HG03439 (cell line): Measurements from ENCODE around the gene STK32B.

Experiments used
- ATAC-seq: cut with Tn5 transposase; IDR thresholded peaks from one replicate; pipeline ENCODE4 v1.9.1; 2021; ENCODE audit warnings: mild to moderate bottlenecking, moderate library complexity; ENCODE audit not compliant: unreplicated experiment

Gene STK32B

DNA sequence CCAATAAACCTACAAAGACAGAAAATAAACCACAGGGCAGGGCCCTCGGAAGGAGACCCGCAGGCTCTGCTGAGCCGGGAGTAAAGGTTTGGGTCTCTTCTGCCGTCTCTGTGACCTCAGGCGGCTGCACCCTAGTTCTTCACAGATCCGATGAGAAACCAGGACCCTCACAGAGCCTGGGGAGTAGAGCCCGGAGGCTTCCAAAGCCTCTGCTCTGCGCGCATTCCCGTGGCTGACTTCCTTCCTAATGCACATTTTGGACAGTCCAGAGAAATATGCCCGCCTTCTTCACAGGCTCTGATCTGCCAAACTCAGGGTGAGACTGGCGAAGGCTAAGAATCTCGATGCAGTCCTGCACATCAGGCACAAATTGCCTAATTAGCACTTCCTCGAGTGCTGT, 411.6 kb downstream of the STK32B start:
- no peak for ATAC-seq

DNA sequence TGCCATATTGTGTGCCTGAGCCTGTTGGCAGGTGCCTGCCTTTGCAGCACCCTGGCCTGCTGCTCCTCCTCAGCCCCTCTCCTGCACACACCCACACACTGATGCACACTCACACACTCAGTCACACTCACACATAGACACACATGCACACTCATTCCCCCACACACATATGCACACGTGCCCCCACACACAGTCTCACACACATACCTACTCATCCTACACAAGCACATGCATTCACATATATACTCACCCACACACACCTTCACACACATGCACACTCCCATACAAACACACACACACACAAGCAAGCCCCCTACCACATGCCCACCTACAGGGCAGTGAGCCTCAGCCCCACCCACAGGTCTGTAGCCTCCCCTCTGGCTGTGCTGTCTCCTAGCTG, 412.1 kb downstream of the STK32B start:
- no peak for ATAC-seq

DNA sequence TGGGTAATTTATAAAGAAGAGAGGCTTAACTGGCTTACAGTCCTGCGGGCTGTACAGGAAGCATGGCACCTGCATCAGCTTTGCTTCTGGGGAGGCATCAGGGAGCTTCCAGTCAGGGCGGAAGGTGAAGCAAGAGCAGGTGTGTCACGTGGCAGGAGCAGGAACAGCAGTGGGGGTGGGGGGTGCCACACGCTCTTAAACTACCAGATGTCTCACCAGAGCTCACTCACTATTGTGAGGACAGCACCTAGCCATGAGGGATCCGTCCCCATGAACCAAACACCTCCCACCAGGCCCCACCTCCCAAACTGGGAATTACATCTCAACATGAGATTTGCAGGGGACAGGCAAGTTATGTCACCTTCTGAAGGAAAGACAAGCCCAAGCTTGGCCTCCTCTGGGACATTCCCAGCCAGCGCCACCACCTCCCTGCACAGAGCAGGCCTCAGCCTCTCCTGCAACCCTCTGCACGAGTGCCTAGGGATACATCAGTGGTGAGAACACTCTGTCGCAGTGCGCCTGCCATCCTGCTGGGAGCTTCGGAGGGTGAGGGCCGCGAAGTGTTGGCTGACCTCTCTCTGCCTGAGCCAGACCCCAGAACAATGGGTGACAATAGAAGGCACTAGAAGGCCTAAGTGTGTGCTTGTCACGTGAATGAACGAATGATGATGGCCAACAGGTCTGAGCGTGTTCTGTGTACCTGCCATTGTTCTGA, 412.8 kb downstream of the STK32B start:
- no peak for ATAC-seq

DNA sequence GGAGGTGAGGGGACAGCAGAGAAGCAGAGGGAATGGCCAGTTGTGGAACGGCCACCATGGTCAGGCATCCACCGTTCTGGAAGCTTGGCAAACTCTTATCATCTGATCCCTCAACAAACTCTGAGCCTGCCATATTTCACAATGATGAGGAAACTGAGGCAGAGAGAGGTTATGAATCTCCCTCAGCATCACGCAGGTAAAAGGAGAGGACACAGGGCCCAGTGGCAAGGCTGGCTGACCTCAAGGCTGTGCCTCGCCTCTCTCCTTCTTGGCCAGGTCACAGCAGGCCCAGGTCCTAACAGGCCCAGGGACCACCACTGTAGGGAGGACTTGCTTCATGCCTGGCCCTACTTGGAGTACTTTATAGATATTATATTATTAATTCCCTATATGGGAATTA, 414.2 kb downstream of the STK32B start:
- ATAC-seq: no peak

DNA sequence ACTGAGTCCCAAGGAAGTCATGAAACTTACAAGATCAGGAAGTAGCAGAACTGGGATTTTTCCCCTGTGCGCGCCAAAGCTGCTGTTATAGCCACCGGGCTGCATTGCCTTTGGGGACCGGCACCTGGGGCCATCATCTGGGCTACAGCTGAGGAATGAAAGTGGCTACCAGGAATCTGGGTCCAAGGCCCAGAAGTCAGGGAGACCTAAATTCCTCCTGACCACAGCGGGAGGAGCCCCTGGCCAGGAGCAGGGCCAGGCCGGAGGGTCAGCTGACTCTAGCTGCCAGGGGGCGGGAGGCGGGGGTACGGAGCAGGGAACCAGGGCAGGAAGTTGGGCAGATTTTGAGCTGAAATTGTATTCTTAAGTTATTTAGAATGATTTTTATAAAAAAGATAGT, 414.7 kb downstream of the STK32B start:
- ATAC-seq: no peak

DNA sequence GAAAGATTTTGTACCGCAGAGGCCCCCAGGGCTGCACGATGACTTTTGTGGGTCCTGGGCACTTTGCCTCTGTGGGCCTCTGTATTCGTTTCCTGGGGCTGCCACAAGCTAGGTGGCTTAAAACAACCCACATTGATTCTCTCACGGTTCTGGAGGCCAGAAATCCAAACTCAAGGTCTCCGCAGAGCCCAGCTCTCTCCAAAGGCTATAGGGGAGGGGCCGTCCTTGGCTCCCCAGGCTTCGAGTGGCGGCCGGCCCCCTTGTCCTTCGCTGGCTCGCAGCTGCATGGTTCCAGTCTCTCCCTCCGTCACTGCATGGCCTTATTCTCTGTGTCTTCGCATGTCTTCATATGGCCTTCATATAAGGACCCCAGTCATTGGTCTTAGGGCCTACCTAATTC, 415.8 kb downstream of the STK32B start:
- ATAC-seq: no peak

DNA sequence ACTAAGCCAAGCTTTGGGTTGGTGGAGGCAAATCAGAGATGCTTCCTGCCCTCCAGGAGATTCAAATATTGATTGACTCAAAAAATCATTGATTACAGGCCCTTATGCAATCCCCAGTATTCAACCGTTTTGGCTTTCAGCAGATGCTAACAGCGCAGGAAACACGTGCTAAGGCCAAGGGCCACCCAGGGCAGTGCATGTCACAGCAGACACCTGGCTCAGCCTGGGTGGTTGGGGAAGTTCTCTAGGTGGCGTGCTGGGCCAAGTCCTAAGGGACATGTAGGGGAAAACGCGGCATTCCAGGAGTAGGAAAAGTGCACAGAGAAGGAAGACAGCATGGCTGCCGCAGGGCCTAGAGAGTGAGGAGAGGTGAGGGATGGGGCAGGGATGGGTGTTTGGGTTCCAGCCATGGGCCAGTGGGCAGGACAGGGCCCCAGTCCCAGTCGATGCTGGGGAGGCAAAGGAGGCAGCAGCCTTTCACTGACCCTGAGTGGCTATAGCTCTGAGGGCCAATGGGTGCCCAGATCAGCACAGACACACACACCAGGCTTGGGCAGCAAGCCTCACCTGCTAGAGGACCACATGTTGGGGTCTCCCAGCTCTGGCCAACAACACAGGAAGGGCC, 418.0 kb downstream of the STK32B start:
- ATAC-seq: no peak

DNA sequence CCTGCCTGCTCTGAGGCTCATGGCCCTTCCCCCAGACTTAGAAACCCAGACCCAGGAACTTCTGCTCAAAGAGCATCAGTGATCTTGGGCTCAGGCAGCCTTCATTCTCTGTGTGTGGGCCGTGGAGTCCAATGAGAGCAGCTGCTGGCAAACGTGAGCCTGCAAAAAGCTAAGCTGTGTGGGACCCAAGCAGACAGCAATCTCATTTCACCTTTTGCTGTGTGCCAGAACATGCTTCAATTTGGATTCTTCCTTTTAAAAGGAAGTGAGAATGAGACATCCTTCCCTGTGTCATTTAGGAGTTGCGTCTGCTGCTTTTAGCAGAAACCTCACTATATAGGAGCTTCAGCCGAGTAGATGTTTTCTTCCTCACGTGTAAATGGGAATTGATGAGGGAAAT, 418.6 kb downstream of the STK32B start:
- ATAC-seq: no peak

DNA sequence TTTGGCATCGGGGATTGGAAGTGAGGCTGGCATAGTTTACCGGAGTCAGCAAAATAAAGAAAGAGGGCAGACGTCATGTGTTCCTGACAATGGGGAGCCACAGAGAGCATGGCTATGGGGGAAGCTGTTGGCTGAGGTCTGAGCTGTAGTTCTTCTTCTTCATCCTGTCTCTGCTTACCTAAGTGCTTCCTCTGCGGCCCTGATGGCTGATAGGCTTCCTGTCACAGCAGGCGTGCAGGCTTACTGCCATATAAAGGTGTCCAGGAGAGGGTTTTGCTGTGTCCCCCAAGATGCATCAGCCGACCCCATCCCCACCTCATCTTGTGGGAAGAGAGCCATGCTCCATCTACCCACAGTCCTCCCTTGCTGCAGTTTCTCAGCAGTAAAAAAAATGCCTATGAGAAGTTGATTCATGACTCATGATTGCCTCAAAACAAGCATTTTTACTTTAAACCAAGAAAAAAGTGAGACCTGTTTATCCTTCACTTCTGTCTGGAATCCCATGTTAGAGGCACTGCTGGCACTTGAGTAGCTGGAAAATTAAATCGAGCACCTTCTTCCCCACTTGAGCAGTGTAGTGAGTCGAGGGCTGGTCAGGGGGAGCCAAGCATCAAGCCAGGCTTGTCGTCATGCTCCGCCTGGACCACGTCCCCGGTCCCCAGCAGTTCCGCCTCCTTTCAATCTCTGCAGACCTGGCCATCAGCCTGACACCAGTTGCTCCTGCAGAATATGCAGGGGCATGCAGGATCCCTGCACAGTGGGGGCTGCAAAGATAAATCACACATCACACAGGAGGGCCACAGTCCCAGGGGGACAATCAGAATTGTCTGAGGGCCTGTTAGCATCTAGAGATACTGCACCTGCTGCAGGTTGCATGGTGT, 419.3 kb downstream of the STK32B start:
- ATAC-seq: no peak

DNA sequence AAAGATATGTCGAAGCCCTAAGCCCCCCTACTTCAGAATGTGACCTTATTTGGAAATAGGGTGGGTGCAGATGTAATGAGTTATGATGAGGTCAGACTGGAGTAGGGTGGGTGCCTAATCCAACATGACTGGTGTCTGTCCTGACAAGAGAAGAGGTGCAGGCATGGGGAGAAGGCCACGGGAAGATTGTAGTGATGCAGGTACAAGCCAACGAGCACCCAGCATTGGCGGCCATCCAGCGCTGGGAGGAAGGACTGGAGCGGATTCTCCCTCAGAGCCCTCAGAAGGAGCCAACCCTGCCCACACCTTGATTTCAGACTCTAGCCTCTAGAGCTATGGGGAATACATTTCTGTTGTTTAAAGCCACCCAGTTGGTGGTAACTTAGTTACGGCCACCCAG, 419.9 kb downstream of the STK32B start:
- ATAC-seq: no peak

DNA sequence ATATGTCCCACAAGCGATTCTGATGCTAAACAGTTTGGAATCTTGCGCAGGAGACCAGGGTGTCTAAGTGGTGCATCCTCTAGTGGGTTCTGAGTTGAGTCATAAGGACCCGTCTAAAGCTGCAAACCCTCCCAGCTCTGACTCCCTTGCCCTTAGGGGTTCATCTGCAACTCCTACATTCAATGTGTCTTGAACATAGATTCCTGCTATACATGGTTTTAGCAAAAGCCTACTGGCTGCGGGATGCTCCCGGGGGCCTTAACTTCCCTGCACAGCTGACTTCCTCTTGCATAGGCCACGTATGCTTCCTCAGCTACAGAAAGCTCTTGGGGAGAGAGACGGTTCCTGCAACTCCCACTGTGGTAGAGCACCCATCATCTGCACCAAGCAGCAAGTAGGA, 420.4 kb downstream of the STK32B start:
- no peak for ATAC-seq

DNA sequence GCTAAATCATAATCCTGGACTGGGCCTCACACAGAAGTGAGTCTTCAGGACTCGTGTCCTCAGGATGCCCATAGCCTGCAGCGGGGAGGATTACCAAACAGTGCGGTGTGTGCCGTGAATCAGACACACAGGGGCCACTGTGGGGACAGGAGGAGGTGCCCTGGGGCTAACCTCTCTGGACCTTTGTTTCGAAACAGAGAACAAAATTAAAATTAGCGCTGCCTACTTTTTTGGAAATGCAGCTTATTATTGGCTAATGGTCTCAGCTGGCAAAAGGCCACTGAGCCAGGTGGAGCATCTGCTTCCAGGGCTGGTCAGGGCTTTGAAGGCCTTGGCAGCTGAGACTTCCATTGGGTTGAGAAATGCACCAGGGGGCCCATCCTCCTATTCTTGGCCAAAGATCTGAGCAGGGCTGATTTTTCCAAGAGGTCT, 420.9 kb downstream of the STK32B start:
- ATAC-seq: no peak

DNA sequence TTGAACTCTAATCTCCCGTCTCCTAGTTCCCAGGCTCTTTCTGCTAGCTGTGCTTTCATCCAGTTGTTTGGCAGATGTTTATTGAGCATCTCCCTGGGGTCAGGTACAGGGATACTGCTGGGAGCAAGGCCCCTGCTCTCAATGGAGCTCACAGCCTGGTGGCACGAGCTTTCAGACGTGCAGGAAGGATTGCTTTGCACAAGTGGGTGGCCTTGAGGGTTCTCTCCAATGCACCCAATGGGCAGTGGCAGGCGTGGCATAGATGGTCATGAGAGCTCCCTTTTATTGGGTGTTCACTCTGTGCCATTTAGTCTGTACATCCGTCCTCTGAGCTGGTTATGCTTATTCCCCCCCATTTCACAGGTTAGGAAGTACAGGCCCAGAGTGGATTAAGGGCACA, 421.8 kb downstream of the STK32B start:
- ATAC-seq: no peak

DNA sequence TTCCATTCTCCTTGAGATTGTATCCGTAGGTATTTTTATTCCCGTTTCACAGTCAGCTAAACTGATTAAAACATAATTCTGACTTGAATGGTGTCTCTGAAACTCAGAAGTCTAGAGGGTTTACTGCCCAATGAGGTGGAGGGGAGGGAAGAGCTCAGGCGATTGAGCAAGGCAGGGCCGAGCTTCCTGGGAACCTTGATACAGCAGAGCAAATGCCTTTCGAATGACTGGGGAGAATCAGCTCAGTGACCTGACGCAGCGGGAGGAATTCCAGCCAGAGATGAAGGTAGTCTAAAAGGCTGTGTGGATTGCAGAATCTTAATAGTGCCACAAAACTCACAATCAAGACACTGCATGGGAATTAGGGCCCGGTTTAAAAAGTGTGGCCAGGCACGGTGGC, 423.5 kb downstream of the STK32B start:
- no peak for ATAC-seq

DNA sequence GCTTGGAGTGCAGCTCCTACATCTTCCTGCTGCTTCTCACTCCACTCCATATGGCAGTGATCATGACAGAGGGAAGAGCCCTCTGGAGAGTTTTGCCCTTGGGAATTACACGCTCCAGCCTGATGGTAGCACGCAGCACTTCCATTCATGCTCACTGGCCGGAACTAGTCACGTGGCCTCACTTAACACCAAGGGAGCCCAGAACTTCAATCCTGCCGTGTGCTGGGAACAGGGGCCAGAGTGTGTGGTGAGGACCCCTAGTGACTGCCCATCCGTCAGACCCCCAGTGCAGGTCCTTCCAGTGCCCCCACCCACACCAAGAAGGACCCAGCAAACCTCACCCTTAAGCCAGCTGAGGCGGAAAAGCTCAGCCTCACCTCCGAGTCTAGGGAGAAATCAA, 426.3 kb downstream of the STK32B start:
- no peak for ATAC-seq

DNA sequence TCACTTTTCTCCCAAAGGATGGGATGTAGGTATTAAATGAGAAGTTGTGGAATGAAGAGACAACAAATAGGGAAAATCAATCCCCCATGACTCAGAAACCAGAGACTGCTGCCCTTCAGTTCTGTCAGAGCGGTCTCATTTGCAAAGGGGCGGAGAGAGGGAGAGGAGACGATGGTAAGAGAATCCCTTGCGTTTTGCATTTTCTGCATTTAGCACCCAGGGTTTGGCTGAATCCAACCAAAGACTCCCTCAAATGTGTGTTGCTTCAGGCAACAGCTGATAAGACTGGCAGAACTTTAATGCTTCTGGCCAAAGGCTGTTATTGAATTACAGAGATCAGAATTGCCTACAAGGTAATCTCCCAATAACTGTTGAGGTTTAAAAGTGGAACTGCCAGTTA, 426.9 kb downstream of the STK32B start:
- no peak for ATAC-seq

DNA sequence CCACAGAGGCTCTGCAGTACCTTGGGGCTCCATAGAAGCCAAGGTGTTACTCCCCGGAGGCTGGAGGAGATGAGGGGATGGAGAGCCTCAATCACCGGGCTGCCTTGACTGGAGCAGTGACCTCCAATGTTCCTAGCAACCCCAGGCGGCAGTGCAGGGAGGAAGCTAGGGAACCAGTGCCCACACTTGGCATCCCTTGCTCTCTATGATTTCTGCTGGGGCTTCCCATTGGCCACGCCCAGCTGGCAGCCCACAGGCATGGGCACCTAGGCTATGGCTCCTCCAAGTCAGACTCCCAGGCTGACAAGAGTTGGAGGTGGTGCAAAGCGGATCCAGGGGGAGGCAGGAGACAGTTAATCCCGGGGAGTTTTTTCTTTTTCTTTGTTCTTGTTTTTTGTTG, 427.4 kb downstream of the STK32B start:
- no peak for ATAC-seq

DNA sequence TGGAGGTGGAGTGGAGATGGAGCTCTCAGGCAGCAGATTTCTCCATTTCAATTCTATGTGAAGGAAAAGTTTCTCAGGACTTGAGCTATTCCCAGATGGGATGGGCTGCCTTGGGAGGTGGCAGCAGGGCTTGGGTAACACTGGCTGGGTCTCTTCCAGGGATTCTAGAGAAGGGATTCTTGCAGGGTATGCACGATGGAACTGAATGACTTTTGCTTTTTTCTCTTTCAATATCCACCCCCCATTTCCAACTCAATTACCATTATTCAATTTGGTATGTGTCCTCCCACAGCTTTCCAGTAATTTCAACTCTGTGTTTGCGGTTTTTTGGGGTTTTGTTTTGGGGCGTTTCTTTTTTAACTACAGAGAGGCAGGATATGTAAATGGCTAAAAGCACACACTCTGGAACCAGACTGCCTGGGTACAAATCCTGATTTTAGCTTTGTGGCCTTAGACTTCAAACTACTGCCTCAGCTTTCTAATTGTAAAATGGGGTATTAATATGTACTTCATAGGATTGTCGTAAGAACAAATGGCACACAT, 428.3 kb downstream of the STK32B start:
- no peak for ATAC-seq

DNA sequence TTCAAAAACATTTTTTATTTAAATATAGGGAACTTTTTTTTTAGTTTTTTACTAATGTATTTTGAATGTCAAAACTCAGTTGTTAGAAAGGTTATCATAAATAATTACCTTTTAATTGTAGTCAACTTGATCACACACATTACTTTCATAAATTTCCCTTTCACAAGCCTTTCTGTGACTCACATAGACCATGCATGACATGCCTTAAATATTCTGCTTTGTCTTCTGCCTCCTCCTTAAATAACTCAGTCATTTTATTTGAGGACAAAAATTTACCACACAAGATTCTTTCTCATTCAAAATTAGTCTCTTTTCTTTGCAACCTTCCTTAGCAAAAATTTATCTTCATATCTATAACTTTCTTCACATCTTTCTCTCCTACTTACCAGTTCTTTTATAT, 437.1 kb downstream of the STK32B start:
- no peak for ATAC-seq

DNA sequence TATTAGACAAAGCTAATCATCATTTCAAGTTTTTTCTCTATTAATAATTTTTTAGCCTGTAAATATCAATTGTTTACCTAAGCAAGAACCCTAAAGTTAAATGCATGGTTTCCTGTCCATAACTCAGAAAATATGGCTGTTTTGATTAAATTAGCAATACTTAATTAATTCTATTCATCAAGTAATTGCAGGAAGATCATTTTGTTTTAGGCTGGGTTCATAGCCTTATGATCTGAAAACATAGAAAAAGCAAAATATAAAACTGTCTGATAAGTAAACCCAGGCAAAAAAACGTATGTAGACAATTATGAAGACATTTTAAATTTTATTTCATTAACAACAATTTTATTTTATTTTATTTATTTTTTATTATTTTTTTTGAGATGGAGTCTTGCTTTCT, 438.0 kb downstream of the STK32B start:
- no peak for ATAC-seq

DNA sequence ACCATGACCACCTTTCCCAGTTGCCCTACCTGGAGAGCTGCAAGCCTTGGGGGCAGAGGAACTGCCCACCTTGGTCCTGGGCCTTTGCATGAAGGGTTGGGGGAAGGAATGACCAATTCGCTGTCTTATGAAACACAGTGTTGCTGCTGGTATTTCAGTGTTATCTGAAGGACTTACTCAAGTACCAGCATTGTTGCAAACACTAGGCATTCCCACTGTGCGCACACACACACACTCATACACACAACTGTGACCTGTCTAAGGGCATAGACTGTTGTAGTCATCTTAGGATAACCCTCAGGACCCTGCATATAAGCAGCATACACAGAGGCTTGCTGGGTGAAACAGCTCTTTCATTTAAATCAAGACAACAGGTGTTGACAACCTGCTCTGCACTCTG, 446.2 kb downstream of the STK32B start:
- no peak for ATAC-seq

DNA sequence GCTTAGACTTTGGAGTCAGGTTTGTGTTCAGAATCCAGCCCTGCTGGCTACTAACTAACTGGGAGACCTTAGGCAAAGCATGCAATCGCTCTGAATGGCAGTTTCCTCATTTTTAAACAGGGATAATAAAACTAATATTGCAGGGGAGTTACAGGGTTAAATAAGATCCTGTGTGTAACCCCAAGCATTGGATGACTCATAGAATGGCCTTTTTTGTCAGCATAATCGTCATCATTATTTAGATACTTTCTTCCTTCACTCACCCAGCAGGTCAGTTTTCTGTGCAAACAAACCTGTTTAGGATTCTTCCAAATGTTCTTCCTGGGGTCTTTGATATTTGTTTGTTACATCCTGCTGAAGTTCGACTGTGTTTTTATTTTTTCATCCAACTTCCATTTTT, 448.9 kb downstream of the STK32B start:
- ATAC-seq: no peak
